GM21717 (cell line): ENCODE data around the gene ARHGAP11A.

Experiments
- ATAC-seq: cut with Tn5 transposase; IDR thresholded peaks from one replicate; pipeline ENCODE4 v1.9.1; 2021; ENCODE audit warnings: mild to moderate bottlenecking, moderate library complexity; ENCODE audit not compliant: unreplicated experiment

Gene ARHGAP11A

DNA sequence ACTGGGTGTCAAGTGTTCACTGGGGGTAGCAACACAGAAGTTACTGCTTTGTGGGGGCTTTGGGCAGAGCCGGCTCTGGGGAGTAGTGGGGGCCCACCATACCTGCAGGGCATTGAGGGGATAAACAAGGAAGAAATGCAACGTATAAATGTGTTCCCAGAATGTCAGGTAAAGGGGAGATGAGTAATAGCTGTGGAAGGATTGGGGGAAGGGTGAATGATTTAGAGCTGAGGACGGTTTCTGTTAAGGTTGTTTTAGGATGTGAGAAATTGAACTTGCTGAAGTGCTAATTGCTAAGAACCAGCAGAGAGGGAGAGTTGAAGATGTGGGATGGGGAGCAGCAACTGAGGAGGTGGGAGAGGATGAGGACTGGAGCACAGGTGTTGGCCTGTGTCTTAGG lies 36.9 kb downstream of the ARHGAP11A start:
- ATAC-seq = no peak

DNA sequence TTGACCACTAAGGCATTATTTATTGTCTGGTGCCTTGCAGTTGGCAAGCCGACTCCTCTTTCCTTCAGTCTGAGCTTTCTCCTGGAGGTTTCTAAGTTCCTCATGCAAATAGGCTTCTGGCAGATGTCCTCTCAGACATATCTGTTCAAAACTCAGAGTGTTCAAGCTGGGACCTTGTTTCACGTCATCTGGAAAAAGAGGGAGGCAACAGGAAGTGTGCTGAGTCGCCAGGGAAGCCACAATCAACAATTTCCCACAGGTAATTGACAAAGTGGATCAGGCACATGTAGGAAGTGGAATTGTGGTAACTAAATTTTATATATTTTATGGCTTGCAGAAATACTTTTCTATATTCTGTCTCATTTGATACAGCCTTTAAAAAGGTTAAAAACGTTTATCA lies 40.8 kb downstream of the ARHGAP11A start:
- no peak for ATAC-seq

DNA sequence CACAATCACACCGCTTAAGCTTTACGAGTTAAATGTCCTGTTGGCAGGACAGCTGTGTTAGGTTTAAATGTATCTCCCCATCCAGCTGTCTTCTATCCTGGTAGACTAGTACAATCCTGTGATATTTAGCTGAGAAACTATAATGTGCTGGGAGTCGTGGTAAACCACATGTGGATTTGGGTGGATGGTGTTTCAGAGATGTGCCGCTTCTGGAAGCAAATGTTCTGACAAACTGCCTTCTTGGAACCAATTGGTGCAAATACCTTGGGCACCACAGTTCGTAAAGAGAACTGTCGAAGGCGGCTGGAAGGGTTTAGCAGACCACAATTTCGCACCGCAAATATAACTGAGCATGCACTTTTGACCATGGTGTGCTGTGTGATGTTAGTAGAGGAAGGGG lies 41.2 kb downstream of the ARHGAP11A start:
- ATAC-seq = no peak

DNA sequence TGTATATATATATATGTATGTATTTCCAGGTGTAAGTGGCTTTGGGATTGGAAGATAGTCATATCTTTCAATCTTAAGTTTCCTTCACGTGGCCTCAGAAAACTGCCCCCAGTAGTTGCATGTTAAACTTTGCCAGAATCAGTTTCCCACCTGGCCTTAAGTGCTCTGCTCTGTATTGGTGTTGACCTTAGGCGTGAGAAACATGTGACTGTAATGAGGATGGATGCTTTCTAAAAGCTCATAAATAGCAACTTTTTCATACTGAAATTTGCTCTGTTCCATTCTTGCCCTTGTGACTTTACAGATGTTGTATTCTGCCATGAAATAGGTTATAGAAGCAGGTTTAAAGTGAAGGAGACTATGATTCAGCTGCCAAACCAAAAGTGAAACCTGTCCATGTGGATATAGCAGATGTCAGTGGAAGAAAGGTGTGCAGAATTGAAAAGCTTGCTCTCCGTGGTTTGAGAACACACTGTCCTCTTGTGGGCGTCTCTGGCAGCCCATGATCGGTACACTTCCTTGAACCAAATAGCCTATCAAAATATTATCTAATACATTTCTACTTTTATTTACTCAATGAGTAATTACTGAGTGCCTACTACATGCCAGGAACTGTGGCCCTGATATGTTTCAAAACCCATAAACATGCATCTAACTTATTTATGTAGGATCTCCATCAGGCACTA lies 42.0 kb downstream of the ARHGAP11A start:
- ATAC-seq = peak; percentile 60

DNA sequence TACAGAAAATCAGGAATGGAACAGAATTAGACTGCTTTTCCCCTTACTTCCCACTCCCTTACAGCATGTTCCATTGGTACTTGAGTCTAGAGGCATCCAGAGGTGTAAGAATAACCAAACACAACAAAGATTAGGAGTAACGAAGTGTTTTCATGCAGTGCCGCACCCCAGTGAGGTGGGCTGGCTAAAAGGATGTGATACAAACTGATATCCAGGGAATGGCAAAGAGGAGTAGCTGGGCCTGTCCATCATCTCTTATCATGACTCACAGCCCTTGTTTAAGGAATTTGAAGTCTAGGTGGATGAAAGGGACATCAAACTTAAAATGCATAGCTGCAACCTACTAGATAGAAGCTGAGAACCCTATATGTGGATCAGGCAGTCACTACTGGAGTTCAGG lies 42.6 kb downstream of the ARHGAP11A start:
- no peak for ATAC-seq

DNA sequence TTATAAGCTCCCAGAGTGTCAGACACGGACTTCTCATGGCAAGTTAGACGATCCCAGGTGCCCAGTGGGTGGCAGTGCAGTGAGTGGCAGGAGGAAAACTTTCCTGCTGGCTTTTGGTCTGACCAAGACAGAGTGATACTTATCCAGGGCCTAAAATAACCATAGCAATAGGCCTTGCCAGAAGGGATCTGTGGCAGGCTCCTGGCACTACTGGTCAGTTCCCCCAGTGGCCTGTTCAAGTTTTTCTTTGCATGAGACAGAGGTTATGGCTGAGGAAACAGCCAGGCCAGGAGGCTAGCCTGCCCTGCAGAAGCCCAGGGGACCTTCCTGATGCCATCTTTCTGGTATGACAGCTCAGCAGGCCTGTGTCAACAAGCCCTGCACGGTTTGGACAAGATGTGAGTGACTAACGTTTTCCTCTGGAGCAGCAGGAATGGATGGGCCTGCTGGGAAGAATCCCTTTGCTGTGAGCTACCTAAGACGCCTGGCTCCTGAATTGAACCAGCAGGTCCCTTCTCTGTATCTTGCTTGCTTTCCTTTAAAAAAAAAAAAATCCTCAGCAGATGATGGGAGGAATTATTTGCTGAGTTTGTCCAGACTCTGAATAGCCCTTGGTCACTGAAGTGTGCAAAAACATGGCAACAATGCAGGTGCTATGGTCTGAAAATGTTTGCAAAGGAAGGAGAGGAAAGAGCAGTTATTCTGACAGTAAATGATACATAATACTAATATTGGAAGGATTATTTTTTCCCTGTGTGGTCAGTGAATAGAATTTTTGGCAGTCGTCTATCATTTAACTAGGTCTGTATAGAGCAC lies 44.2 kb downstream of the ARHGAP11A start:
- ATAC-seq = no peak

DNA sequence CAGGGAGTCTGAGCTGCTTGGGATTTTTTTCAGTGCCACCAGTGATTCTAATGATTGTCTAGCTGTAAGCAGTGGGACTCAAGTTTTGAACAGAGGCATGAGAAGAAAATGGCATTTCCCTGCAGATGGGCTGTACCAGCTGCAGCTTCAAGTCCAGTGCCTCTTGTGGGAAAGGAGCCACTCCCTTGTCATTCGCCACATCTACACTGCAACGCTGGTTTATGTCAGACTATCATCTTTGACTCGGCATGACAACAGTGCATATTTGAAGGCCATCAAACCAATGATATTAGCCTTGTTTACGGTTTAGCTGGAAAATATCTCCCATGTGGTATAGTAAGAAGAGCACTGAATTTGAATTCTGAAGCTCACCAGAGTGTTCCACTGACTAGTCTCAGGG lies 48.4 kb downstream of the ARHGAP11A start:
- no peak for ATAC-seq

DNA sequence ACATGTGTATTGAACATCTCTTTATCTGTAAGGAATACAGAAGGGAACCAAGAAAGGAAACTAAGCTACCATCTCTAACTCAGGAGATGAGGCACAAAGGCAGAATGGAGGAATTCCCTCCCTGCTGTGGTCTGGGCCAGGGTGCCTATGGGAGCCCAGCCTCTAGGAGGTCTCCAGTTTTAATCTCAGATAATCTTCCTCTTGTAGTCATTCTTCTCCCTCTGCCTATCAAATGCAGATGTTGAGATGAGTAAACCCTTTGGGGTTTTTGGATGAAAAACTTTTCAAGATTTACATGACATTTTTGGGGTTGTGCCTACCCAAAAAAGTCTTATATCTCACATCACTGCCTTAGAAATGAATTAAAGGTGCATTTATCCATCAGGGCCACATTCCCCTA lies 49.5 kb downstream of the ARHGAP11A start:
- ATAC-seq = no peak

DNA sequence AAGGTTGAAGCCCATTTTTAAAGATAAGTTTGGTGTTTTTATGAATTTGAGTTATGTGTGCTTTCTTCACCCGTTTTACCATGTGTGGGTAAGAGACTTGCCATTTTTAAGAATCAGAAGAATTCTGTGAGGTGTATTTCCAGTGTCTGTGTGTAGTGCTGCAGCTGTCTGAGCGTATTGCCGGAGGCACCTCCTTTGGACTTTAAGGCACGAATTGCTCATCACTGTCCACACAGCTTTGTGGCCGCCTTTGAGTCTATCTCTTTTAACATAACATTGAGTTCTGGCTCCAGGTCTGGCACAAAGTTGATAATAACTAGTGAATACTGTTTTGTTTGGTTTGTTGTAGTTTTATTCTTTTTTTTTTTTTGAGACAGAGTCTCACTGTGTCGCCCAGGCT lies 52.0 kb downstream of the ARHGAP11A start:
- no peak for ATAC-seq

DNA sequence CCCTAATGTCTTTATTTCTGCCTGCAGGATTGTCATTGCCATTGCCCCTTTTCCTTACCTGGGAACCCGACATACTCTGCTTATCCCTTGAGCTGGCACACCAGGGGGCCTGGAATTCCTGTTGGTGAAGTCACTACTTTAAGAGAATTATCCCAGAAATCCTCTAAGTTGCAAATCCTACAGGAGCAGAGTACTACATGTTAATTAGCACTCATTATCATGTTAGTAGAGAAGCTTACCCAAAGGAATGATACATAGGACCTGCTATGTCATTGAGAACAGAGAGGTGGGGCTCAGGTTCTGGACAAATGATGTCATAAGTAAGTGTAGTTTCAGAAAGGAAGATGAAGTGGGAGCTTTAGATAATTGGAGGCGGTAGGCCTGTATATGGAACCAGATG lies 53.6 kb downstream of the ARHGAP11A start:
- no peak for ATAC-seq

DNA sequence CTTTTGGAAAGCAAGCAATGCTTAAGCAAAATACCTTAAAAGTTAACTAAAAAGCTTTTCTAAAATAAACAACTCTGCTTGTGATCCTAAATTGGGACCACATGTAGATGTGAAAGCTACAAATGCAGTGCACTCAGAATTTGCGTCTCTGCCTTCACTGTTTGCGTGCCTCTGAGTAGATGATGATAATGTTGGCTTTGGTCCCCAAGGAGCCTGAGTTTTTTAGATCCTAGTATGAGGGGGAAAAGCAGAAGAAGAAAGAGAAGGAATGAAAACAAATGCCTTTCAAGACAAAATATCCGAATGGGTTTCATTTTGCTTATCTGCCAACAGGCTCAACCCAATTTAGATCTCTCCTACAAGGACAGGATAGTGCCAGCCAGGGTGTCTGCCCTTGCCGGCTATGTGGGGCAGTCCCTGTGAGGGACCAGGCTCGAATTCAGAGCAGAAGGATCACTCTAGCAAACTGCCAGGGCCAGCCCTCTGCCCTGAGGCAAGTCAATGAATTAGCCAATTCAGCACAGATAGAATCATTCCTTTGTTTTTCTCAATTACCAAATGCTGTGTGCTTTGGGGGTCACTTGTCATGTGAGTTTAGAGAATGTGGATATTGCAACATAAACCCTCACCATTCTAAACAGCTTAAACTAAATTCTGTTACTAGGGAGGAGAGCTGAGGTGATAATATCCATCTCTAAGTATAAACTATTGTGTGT lies 54.8 kb downstream of the ARHGAP11A start:
- ATAC-seq = no peak

DNA sequence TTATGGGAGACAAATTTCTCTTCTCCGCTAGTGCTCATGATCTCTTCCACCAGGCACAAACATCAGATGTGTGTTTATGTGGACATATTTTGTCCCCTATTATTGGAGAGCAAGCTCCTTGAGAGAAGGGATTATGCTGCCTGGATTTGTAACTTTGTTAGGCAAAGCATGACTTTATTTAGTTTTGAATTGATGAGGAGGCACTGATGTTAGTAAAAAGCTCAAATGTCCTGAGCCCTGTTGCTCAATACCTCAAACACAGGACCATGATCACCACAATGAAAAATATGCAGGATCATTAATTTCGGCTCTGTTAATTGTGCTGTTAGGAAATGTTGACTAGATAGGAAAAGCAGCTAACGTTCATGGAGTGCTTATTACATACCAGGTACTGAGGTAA lies 55.3 kb downstream of the ARHGAP11A start:
- no peak for ATAC-seq

DNA sequence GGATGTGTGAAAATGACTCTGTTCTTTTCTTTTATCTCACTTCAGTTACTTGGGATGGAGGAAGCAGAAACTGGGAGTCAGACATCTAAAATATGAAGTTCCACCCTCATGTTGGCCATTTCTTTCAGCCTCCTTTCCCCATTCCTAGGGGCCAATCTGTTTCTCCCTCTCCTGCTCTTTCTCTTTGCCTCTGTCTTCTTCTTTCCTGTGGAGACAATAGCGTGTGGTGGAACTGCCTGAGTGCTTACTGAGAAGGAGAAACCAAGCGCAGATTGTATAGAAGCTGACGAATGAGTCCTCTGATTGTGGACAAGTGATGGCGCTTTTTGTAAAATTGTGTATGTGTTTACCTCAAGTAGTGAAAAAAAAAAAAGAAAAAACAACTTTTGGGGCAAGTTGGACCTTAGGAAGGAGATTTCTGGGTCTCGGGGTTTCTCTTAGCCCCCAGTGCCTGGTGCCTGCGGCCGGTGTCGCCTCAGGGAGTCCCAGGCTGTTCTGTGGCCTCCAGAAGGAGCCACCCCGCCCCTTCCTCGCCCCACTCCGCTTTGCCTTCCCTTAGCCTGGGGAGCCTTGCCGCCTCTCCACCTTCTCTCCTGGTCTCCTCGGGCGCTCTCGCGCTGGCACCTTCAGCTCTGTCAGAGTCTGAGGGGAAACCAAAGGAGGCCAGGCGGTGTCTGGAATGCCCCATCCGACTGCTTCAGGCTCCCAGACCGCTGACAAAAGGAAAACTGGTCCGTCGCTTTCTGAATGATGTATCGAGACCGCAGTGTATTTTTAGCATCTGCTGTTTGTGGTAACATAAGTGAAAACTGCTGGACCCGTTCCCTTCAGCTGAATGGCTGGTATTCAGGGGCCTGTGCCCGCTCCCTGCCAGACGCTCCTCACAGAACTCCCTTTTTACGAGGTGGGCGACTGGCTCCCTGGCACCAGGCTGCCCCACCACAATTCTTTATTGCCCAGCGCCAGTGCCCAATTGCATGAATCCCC lies 56.3 kb downstream of the ARHGAP11A start:
- ATAC-seq = no peak

DNA sequence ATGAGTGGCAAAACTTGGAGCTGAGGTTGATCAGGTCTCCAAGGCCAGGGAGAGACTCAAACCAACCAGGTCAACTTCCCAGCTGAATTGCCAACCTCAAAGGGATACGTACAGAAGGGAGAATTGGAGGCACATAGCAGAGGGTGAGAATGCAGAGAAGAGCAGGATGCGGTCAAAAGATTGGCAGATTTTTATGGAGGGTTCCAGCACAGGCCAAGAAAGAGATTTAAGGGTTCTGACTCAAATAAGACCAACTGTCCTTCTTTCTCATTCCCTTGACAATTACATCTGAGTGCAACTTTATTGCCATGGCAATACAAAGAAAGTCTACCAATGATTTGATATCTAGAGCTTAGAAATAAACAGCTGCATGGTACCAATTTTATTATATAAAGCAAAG lies 59.4 kb downstream of the ARHGAP11A start:
- no peak for ATAC-seq

DNA sequence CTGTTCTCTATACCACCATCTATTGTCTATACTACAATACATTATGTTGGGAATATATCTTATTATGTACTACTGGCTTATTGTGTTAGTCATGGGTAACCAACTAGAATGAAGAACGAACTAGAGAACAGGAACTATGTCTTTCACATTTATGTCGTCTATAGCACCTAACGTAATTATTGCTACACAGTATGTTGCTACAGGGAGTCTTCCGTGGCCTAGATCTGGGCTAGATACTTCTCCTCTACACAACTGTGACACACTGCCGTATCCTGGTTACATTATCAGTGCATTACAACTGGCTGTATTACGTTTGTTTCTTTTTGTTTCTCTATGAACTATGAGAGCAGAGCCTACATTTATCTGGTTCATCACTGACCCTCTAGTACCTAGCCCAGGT lies 60.2 kb downstream of the ARHGAP11A start:
- ATAC-seq = no peak

DNA sequence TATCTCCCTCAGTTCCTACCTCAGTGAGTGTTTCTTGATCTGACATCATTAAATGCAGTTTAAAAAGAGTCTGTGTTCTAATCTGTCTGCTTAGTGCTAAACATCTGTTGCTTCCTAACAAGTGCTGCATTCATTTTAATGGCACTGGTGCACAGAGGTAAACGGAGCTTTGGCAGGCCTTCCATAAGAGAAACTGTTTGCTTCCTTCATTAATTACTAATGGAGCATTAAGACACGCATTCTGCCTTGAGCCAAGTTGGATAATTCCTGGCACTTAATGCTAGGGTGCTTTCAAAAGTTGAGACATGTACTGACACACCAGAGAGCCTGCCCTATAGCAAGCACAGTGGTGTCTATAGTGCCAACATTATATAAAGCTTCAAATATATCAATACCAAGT lies 60.9 kb downstream of the ARHGAP11A start:
- no peak for ATAC-seq

DNA sequence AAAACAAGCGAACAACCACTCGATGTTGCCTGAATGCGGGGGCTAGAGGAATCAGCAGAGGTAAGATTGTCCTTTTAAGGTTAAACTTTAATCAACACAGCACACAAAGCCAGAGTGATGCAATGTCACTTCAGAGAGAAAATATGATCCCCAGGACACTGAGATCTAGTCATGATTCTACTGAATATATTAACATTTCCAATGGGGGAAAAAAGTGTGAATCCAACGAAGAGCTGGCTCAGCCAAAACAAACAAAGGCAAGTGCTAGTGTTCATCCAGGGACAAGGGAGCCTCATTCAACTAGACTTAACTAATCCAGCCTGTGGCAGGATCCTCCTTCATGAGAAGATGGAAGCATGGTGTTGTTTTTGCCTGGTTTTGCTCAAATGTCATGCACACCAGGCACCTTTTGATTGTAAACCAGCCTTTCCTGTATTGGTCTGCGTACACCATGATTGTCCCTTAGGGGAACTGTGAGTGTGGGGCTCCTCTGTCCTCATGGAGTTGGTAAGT lies 62.0 kb downstream of the ARHGAP11A start:
- no peak for ATAC-seq

DNA sequence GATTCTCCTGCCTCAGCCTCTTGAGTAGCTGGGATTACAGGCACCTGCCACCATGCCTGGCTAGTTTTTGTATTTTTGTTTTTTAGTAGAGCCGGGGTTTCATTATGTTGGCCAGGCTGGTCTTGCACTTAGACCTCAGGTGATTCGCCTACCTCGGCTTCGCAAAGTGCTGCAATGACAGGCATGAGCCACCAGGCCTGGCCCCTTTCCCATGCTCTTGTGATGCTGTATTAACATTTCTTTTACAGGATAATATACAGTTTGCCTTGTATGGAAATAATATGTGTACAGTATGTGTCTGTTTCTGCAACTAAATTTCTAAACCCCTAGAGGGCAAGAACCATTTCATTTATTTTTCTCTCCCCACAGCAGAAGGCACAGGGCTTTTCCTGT lies 64.0 kb downstream of the ARHGAP11A start:
- no peak for ATAC-seq

DNA sequence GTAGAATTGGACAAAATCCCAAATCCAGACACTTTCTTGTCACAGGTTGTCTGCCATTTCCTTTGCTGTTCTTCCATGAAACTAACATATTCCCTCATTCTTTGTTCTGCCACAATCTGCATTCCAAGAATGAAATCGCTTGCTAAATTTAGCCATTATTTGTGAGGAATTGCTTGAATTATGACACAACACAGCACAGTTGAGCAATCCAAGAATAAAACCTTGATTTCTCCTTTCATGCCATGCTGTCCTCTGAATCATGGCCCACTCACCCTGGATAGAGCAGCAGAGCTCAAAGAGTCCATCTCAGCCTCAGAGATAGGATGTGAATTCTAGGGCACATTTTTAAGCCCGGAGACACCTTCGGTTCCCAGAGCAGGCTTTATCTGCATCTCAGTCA lies 67.3 kb downstream of the ARHGAP11A start:
- ATAC-seq = no peak

DNA sequence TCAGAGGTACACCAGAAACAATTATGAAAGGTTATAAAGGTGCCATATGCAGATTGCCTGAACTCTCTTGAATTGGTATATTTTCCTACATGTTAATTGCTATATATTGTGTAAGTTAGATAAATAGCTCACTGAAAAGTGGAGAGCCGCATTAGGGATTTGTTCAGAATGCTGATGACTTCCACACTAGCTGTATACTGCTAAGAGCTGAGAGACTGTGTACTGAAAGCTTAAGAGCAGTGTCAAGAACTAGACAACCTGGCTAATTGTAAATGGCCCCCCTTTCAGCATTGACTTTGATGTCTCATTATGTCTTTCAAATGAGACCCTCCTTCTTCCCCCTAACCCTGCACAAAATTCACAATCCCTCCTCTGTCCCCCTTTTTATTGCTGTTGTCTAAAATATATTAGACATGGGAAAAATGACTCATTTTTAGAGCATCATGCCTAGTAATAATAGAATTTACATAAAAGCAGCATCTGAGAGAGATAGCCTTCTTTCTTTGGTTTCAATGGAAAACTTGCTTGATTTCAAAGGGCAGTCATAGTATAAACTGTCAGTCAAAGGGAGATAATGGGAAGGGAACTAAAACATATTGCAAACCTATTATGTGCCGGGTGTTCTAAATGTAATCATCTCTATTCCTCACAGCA lies 67.8 kb downstream of the ARHGAP11A start:
- no peak for ATAC-seq
